GM12873 (cell line): ENCODE measurements around the gene RAB9A.

ENCODE experiments used
- TF ChIP-seq, protein P1 (sequence below): IDR thresholded peaks from 2 replicates; pipeline ENCODE4 v1.5.1; 2012; ENCODE audit warnings: low read depth, mild to moderate bottlenecking, moderate library complexity, low read length, control low read depth; ENCODE audit not compliant: insufficient read depth; ENCODE audit errors: missing control alignments

The RAB9A gene

DNA sequence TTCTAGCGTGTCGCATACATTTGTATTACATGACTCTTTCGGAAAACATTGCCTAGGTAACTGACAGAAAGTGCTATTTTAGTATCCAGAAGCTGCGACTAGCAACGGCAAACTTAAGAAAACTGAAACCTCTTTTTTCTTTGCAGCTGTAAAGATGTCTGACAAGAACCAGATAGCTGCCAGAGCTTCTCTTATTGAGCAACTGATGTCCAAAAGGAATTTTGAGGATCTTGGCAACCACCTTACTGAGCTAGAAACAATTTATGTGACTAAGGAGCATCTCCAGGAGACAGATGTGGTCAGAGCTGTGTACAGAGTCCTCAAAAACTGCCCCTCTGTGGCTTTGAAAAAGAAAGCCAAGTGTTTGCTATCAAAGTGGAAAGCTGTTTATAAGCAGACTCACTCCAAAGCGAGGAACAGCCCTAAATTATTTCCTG lies 26.6 kb upstream of the RAB9A start:
- TF ChIP-seq, protein P1, sequence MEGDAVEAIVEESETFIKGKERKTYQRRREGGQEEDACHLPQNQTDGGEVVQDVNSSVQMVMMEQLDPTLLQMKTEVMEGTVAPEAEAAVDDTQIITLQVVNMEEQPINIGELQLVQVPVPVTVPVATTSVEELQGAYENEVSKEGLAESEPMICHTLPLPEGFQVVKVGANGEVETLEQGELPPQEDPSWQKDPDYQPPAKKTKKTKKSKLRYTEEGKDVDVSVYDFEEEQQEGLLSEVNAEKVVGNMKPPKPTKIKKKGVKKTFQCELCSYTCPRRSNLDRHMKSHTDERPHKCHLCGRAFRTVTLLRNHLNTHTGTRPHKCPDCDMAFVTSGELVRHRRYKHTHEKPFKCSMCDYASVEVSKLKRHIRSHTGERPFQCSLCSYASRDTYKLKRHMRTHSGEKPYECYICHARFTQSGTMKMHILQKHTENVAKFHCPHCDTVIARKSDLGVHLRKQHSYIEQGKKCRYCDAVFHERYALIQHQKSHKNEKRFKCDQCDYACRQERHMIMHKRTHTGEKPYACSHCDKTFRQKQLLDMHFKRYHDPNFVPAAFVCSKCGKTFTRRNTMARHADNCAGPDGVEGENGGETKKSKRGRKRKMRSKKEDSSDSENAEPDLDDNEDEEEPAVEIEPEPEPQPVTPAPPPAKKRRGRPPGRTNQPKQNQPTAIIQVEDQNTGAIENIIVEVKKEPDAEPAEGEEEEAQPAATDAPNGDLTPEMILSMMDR, result no peak

DNA sequence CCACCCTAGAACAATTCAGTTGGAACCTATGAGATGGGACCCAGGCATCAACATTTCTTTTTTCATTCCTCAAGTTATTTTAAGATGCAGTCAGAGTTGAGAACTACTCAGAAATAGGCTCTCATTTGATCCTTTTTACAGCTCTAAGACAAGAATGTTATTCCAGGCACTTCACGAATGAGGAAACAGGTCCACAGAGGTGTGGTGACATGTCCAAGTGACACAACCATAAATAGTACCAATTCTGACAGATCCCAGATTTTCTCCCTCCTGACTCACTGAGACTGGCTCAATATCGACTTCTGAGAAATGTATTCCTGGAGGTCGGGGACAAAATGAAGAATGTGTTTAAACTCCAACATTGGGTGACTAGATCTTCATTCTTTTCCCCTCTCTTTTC lies 24.9 kb upstream of the RAB9A start:
- TF ChIP-seq, protein P1, result no peak

DNA sequence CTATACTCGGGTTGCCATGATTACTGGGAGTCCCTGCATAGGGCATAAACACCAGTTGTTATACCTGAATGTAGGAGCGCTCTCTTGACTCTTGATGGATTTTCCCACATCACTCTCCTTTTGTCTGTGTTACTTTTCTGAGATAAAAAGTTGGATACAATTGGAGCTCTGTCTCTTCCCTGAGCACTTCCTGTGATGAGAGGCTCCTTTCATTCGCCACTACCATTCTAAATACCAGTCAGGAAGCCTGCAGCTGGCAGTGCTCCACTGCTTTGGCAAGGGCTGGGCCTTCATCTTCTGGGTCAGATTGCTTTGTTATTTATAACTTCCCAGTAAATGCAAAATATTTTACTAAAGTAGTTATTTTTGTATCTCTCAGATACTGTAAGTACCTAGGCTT lies 22.1 kb upstream of the RAB9A start:
- TF ChIP-seq, protein P1, result no peak

DNA sequence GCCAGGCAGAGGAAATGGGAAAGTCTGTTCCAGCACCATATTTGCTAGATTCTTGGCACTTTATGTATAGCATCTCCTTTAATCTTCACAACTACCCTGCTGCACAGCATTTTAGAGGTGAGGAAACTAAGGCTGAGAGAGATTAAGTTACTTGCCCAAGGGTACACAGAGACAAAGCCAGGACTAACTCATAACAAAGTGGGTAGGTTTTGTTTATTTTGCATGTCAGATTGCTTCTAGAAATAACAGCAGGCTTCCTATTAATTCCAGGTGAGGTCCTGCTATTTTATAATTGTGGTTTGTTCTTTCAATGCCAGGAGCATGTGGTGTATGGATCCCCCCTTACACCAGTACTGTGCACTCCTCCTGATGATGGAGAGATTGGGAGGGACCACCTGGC lies 21.0 kb upstream of the RAB9A start:
- TF ChIP-seq, protein P1, result no peak

DNA sequence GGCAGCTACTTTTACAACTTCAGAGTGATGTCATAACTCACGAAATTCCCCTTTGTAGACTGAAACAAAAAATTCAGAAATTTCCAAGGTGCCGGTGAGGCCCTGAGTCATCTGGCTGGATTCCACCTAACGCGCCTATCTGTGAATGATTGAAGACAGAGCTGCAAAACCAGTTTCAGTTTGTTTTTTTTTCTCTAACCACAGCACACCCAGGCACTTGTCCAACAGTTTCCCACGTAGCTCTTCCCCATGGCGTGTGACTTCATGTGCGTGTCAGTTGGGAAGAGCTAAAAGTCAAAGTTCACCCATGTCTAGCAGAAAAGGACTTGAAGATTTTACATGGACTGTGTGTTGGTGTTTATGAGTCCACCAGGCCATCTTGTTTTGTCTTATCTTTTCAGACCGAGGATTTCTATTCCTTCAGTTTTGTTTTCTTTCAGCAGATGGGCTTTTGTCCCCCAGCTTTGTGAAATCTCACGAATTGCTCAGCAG lies 19.6 kb upstream of the RAB9A start:
- TF ChIP-seq, protein P1, result no peak

DNA sequence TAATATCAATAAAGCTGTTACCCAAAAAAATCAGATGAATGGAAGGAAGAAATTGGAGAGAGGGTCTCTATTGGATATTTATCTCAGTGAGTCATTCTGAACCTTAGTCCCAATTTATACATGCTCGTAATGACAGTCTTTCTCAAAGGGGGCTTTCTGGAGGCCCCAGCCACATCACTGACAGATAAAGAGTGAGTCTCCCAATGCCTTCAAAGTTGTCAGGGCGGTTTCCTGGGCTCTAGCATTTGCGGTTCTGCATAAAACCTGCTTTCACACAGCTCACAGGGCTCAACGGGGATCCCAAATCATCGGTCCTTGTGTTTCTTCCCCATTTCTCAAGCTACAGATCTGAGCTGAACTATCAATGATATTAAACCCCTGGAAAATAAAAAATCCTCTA lies 18.7 kb upstream of the RAB9A start:
- TF ChIP-seq, protein P1, result no peak

DNA sequence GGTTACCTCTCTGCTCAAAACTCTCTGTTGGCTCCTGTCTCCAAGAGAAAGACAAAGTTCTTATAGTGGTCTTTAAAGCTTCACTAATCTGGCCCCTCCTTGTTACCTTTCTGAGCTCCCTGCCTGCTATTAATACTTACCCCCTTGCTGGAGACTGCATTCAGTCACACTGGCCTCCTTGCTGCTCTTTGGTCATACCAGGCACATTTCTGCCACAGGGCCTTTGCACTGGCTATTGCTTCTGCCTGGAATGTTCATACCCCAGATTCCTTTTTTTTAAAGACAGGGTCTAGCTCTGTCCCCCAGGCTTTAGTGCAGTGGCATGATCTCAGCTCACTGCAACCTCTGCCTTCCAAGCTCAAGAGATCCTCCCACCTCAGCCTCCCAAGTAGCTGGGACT lies 15.9 kb upstream of the RAB9A start:
- TF ChIP-seq, protein P1, result no peak
